ENCODE data around the gene TUBB4B. TPM values are rescaled to one million over a fixed set of nuclear protein-coding genes. Genes with fewer than 3 reads are reported as not detected.

TUBB4B gene
- total RNA-seq, 6 experiments from 2014 or later: 88.4 to 274 (median 124) TPM

- H3K4me3 ChIP-seq: peak overlapping the region in 1 of 3 donors; percentile 99
- 57% methylated on average over 4 of the region's 7 CpGs for WGBS (ENCODE audit: insufficient coverage, low coverage, low lambda C conversion rate, missing lambda C conversion rate)
Measured at GRCh38 chr9:137206602-137207001, 34.5 kb upstream of the TUBB4B start.

DNA sequence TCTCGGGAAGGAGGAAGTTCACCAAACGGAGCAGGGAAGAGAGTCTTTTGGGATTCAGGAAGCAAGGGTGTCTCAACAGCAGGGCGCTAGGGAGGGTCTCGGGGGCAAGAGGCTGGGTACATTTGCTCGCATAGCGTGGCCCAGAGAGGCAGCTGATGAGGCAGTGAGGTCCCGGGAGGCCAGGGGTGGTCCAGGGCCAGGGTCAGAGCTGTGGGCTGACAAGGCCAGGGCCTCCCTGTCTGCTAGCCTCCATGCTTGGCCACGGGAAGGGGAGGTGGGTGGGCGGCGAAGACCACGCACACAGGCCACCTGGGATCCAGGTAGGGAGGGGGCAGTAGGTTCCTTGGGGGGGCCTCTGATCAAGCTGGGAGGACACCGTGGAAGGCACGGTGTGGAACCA is 29.6 kb upstream of the TUBB4B start:
- Histone ChIP-seq H3K4me3 (no peak overlapping the region), H3K27me3 (no peaks in the 10 kb centered on the region), H3K4me1 (peaks cover 0 to 4% (median under 1%) of the 10 kb centered on the region in 4 donors), H3K27ac (no peak overlapping the region), H3K36me3 (no peaks in the 10 kb centered on the region), H3K9me3 (no peaks in the 10 kb centered on the region)
- no peak for TF ChIP-seq POLR2A (IDR thresholded peaks at IDR 0.05)
- TF ChIP-seq, protein P1, sequence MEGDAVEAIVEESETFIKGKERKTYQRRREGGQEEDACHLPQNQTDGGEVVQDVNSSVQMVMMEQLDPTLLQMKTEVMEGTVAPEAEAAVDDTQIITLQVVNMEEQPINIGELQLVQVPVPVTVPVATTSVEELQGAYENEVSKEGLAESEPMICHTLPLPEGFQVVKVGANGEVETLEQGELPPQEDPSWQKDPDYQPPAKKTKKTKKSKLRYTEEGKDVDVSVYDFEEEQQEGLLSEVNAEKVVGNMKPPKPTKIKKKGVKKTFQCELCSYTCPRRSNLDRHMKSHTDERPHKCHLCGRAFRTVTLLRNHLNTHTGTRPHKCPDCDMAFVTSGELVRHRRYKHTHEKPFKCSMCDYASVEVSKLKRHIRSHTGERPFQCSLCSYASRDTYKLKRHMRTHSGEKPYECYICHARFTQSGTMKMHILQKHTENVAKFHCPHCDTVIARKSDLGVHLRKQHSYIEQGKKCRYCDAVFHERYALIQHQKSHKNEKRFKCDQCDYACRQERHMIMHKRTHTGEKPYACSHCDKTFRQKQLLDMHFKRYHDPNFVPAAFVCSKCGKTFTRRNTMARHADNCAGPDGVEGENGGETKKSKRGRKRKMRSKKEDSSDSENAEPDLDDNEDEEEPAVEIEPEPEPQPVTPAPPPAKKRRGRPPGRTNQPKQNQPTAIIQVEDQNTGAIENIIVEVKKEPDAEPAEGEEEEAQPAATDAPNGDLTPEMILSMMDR (IDR thresholded peaks at IDR 0.05): no peak
- DNase-seq (no peak), ATAC-seq (no peak)
- intact Hi-C loops (cut with DNase I): no loop called here
- WGBS (ENCODE audit: insufficient coverage, low coverage, low lambda C conversion rate, missing lambda C conversion rate): 63% methylated on average over 6 of the region's 13 CpGs

More at GRCh38 chr9:137206602-137207001, 34.5 kb upstream of the TUBB4B start:
- DNase-seq: no peak
- H3K27me3 ChIP-seq: no peaks in the 10 kb centered on the region
- H3K36me3 ChIP-seq: no peaks in the 10 kb centered on the region
- ATAC-seq: no peak
- peaks cover 0 to 43% (median 20%) of the 10 kb centered on the region in 4 donors for H3K4me1 ChIP-seq
- TF ChIP-seq POLR2A (IDR thresholded peaks at IDR 0.05): no peak
- H3K27ac ChIP-seq: no peak overlapping the region
- no peaks in the 10 kb centered on the region for H3K9me3 ChIP-seq
- intact Hi-C loops (cut with DNase I): no loop called here

DNA sequence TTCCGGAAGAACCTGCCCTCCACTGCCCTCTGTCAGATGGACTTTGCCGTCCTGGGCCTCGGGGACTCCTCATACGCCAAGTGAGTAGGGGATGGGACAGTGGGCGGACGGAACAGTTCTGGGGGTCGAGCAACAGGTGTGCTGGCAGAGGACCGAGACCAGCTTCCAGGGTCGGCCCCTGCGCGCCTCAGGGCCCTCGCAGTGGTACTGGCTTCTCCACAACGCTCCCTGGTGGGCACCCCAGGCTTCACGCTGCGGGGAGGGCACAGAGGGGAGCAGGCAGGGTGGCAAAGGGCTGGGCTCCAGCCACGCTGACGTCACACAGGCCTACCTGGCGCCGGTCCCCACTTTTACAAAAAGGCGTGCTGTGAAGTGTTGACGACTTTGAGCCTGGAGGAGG is 28.6 kb upstream of the TUBB4B start:
- DNase-seq (no peak), ATAC-seq (no peak)
- H3K4me1 ChIP-seq: no peaks in the 10 kb centered on the region
- no CpG with 5 or more reads among the region's 21 CpGs for WGBS (ENCODE audit: insufficient coverage, low coverage, low lambda C conversion rate, missing lambda C conversion rate)
- intact Hi-C loops (cut with DNase I): no loop called here
- H3K27me3 ChIP-seq: no peaks in the 10 kb centered on the region
- no peak for TF ChIP-seq POLR2A (IDR thresholded peaks at IDR 0.05)
- TF ChIP-seq, protein P1 (IDR thresholded peaks at IDR 0.05): no peak
- H3K27ac ChIP-seq: no peak overlapping the region
- no peaks in the 10 kb centered on the region for H3K9me3 ChIP-seq
- no peak overlapping the region for H3K4me3 ChIP-seq
- H3K36me3 ChIP-seq: no peaks in the 10 kb centered on the region

DNA sequence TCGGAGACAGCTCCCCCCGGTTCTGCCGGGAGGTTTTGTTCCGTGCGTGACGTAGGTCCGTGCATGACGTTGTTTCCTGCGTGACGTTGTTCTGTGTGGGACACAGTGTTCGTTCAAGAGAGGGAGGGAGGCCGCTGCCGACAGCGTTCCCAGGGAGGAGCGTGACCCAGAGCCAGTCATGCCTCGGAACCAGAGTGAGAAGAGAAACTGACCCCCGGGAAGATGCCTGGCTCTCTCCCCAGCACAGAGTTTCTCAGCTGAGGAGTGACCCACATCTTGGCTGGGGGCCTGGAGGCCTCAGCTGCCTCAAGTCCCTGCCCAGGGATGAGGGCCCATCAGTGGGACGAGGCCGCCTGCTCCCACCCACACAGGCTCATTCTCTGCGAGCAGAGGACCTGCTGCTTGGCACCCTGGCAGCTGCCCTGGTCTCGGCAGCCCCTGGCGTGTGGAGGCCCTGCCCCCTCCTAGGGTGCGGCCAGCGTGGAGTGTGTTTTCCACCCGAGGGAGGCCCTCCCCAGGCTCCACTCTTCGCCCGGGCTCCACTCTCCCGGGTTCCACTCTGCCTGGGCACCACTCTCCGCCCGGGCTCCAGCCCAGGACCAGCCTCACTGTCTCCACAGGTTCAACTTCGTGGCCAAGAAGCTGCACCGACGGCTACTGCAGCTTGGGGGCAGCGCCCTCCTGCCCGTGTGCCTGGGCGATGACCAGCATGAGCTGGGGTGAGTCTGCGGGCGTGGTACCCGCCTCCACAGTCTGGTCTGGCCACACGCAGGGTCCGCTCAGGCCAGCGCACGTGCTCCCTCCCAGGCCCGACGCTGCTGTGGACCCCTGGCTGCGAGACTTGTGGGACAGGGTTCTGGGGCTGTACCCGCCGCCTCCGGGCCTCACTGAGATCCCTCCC is 27.7 kb upstream of the TUBB4B start:
- Histone ChIP-seq H3K4me1 (no peaks in the 10 kb centered on the region), H3K9me3 (no peaks in the 10 kb centered on the region), H3K27ac (no peak overlapping the region), H3K4me3 (no peak overlapping the region), H3K27me3 (no peaks in the 10 kb centered on the region), H3K36me3 (no peaks in the 10 kb centered on the region)
- 100% methylated on average over 3 of the region's 49 CpGs for WGBS (ENCODE audit: insufficient coverage, low coverage, low lambda C conversion rate, missing lambda C conversion rate)
- intact Hi-C loops (cut with DNase I): no loop called here
- TF ChIP-seq, protein P1 (IDR thresholded peaks at IDR 0.05): peak in 1 of 4 donors; percentile 8
- no peak for TF ChIP-seq POLR2A (IDR thresholded peaks at IDR 0.05)
- no peak for ATAC-seq
- DNase-seq: no peak

GRCh38 chr9:137214620-137215019 is 26.5 kb upstream of the TUBB4B start:
- no peaks in the 10 kb centered on the region for H3K4me1 ChIP-seq
- H3K36me3 ChIP-seq: no peaks in the 10 kb centered on the region
- intact Hi-C loops (cut with DNase I): no loop called here
- H3K27ac ChIP-seq: no peak overlapping the region
- no peak for TF ChIP-seq POLR2A (IDR thresholded peaks at IDR 0.05)
- TF ChIP-seq, protein P1 (IDR thresholded peaks at IDR 0.05): no peak
- no peak for ATAC-seq
- H3K27me3 ChIP-seq: no peaks in the 10 kb centered on the region
- no peaks in the 10 kb centered on the region for H3K9me3 ChIP-seq
- WGBS (ENCODE audit: insufficient coverage, low coverage, low lambda C conversion rate, missing lambda C conversion rate): 80% methylated on average over 1 of the region's 19 CpGs
- H3K4me3 ChIP-seq: no peak overlapping the region
- DNase-seq: no peak
